Measurements from ENCODE around the gene ANK3.

ANK3 gene

GRCh38 chr10:60073781-60074656 lies 315.7 kb downstream of the ANK3 start:
- in situ Hi-C loops (cut with MboI; ENCODE audit: low pct_unique_long_range_greater_than_20kb, low sequenced_read_pairs, unreplicated experiment), result no loop called here
- peak; percentile 39 for DNase-seq (ENCODE audit: low spot score)
- TF ChIP-seq, protein P1, sequence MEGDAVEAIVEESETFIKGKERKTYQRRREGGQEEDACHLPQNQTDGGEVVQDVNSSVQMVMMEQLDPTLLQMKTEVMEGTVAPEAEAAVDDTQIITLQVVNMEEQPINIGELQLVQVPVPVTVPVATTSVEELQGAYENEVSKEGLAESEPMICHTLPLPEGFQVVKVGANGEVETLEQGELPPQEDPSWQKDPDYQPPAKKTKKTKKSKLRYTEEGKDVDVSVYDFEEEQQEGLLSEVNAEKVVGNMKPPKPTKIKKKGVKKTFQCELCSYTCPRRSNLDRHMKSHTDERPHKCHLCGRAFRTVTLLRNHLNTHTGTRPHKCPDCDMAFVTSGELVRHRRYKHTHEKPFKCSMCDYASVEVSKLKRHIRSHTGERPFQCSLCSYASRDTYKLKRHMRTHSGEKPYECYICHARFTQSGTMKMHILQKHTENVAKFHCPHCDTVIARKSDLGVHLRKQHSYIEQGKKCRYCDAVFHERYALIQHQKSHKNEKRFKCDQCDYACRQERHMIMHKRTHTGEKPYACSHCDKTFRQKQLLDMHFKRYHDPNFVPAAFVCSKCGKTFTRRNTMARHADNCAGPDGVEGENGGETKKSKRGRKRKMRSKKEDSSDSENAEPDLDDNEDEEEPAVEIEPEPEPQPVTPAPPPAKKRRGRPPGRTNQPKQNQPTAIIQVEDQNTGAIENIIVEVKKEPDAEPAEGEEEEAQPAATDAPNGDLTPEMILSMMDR (IDR thresholded peaks at IDR 0.05; ENCODE audit: extremely low read depth, insufficient read depth, missing control alignments), result no peak

GRCh38 chr10:60073397-60073780 lies 316.3 kb downstream of the ANK3 start:
- TF ChIP-seq, protein P1 (IDR thresholded peaks at IDR 0.05; ENCODE audit: extremely low read depth, insufficient read depth, missing control alignments), result no peak
- DNase-seq (ENCODE audit: low spot score), result no peak

DNA sequence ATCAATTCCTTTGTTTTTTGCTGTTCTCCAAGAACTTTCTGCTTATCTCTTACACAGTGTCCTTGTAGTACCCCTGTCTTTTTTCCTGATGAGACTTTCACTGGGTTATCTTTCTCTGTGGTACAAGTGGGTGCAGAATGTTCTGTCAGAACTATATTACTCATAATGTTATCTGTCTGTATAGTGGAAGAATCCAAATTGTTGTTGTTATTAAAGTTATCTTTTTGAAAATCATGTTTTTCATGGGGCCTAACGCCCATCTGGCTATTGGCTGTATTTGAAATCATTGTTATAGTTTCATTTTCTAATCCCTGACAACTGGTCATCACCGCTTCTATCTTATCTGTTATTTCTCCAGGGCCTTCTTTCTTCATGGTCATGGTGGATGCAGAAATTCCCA lies 320.4 kb downstream of the ANK3 start:
- in situ Hi-C loops (cut with MboI; ENCODE audit: low pct_unique_long_range_greater_than_20kb, low sequenced_read_pairs, unreplicated experiment), result no loop called here
- TF ChIP-seq, protein P1 (IDR thresholded peaks at IDR 0.05; ENCODE audit: extremely low read depth, insufficient read depth, missing control alignments), result no peak
- DNase-seq (ENCODE audit: low spot score), result no peak

More at GRCh38 chr10:60073397-60073780, 316.3 kb downstream of the ANK3 start:
- in situ Hi-C loops (cut with MboI; ENCODE audit: low pct_unique_long_range_greater_than_20kb, low sequenced_read_pairs, unreplicated experiment), result no loop called here

GRCh38 chr10:60050366-60050765 lies 339.3 kb downstream of the ANK3 start:
- in situ Hi-C loops (cut with MboI; ENCODE audit: low pct_unique_long_range_greater_than_20kb, low sequenced_read_pairs, unreplicated experiment), result no loop called here
- TF ChIP-seq, protein P1 (IDR thresholded peaks at IDR 0.05; ENCODE audit: extremely low read depth, insufficient read depth, missing control alignments), result no peak
- no peak for DNase-seq (ENCODE audit: low spot score)

DNA sequence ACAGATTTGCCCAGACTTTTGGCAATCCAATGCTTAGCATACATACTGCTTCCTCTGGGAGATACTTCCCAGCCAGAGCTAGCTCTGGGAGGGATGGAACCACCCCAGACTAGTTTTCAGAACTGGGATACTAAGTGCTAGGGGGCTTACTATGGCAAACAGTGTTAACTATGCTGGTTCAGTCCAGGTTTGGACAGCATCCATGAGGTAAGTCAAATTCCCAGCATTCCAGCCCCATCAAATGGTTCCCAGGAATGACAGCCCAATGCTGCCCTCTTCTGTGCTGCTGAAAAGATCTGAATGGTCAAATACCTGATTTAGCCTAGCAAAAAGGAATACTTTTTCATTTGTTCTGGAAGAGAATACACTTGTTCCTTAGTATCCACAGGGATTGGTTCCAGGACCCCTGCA lies 341.6 kb downstream of the ANK3 start:
- no peak for DNase-seq (ENCODE audit: low spot score)
- TF ChIP-seq, protein P1 (IDR thresholded peaks at IDR 0.05; ENCODE audit: extremely low read depth, insufficient read depth, missing control alignments), result peak; percentile 28
- in situ Hi-C loops (cut with MboI; ENCODE audit: low pct_unique_long_range_greater_than_20kb, low sequenced_read_pairs, unreplicated experiment), result loop anchor here (25.0 kb wide), 2 partner anchors 186 to 411 kb away; no protein-coding TSS in a partner anchor

GRCh38 chr10:60045571-60045970 lies 344.1 kb downstream of the ANK3 start:
- in situ Hi-C loops (cut with MboI; ENCODE audit: low pct_unique_long_range_greater_than_20kb, low sequenced_read_pairs, unreplicated experiment), result loop anchor here (25.0 kb wide), 2 partner anchors 183 to 408 kb away; no protein-coding TSS in a partner anchor
- TF ChIP-seq, protein P1 (IDR thresholded peaks at IDR 0.05; ENCODE audit: extremely low read depth, insufficient read depth, missing control alignments), result no peak
- DNase-seq (ENCODE audit: low spot score), result no peak

Measured in GM13977 (cell line).